ENCODE results near the gene NR4A1. TPM values are rescaled to one million over a fixed set of nuclear protein-coding genes. Genes with fewer than 3 reads are reported as not detected.

NR4A1 gene
- total RNA-seq, 2 donors from 2014 or later: 9.9 to 47.6 TPM

GRCh38 chr12:52056801-52057637 lies 5.8 kb downstream of the NR4A1 start:
- H3K27ac Mint-ChIP-seq: no peak overlapping the region

GRCh38 chr12:52057638-52058576 lies 6.7 kb downstream of the NR4A1 start:
- no peaks in the 10 kb centered on the region for H3K9me3 Mint-ChIP-seq
- H3K27me3 Mint-ChIP-seq: no peaks in the 10 kb centered on the region
- peaks cover 60% of the 10 kb centered on the region for H3K36me3 Mint-ChIP-seq (ENCODE audit: low read depth)
- H3K4me3 Mint-ChIP-seq: no peak overlapping the region
- ATAC-seq (replicated peaks): no peak
- H3K4me1 Mint-ChIP-seq: no peaks in the 10 kb centered on the region
- no peak overlapping the region for H3K27ac Mint-ChIP-seq

More at GRCh38 chr12:52056801-52057637, 5.8 kb downstream of the NR4A1 start:
- no peaks in the 10 kb centered on the region for H3K27me3 Mint-ChIP-seq
- ATAC-seq (replicated peaks): no peak
- H3K9me3 Mint-ChIP-seq: no peaks in the 10 kb centered on the region
- no peak overlapping the region for H3K4me3 Mint-ChIP-seq
- no peaks in the 10 kb centered on the region for H3K4me1 Mint-ChIP-seq
- peaks cover 69% of the 10 kb centered on the region for H3K36me3 Mint-ChIP-seq (ENCODE audit: low read depth)

GRCh38 chr12:52058631-52059361 lies 7.6 kb downstream of the NR4A1 start:
- no peaks in the 10 kb centered on the region for H3K27me3 Mint-ChIP-seq
- H3K4me1 Mint-ChIP-seq: no peaks in the 10 kb centered on the region
- H3K9me3 Mint-ChIP-seq: no peaks in the 10 kb centered on the region
- H3K4me3 Mint-ChIP-seq: no peak overlapping the region
- peaks cover 51% of the 10 kb centered on the region for H3K36me3 Mint-ChIP-seq (ENCODE audit: low read depth)
- no peak for ATAC-seq (replicated peaks)
- no peak overlapping the region for H3K27ac Mint-ChIP-seq

DNA sequence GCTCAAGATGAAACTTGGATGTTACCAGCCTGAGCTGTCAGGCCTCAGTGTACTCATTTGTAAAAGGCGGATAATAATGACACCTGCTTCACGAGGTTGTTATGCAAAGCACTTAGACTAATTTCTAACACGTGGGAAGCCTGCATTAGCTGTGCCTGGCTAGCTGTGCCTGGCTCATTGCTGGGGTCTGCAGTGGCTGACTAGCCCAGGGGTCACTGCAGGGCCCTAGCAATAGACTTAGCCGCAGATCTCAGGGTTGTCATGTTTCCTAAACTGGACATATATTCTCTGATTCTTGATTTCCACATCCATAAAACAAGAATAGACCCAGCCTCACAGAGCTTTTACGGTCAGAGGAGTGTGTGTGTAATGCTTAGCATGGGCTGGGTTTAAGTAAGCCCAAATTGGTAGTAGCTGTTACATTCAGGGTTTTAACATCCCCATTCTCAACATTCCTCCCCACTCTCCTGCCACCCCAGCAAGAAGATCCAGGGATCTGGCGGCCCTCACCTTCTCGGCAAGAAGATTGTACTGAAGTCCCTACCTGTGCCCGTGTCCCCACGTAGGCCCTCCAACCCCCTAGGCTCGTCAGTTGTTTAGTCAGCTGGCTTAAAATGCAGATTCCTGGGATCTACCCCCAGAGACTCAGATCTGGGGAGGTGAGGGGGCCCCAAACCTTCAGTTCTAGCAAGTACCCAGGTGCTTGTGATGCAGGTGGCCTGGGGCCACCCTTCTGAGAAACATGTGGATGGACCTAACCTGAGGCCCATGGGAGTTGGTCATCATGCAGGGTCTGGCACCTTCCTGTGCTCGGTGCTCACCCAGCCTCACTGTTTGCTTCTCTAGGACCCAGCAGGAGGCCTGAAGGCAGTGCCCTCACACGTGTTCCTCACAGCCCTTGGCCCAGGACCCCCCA lies 8.6 kb downstream of the NR4A1 start:
- Mint-ChIP-seq H3K27ac (no peak overlapping the region), H3K4me3 (no peak overlapping the region)

DNA sequence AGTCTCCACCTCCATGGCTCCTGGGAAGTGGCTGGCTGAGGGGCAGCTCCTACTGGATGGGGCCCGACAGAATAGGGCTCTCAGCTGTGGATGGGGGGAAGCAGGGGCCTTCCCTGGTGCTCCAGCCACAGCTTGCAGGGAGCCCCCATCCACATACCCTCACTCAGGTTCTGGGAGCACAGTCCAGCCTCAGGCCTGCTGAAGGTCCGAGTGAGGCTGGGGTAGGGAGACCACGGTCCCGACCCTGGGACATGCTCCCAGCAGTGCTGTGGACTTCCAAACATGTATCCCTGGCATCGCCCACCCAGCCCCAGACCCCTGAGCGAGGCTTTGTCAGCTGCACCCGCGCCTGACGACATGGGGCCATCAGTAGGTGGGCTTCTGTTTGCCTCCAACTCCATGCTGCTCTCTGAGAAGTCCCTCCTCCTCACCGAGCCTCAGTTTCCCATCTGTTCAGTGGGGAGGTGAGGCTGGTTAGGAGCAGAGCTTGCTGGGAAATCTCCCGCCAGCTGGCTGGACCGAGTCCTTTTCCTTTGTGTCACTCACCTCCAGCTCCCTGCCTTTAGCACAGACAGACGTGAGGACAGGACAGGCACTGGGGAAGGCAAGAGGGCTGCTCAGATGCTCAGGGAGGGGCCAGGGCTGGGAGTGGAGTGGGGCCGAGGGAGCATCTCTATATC lies 9.4 kb downstream of the NR4A1 start:
- Mint-ChIP-seq H3K36me3 (ENCODE audit: low read depth) (peaks cover 33% of the 10 kb centered on the region), H3K9me3 (no peaks in the 10 kb centered on the region), H3K27me3 (no peaks in the 10 kb centered on the region), H3K4me3 (no peak overlapping the region), H3K4me1 (peaks cover 5% of the 10 kb centered on the region), H3K27ac (no peak overlapping the region)
- no peak for ATAC-seq (replicated peaks)

More for the DNA sequence above, 8.6 kb downstream of the NR4A1 start:
- Mint-ChIP-seq H3K4me1 (no peaks in the 10 kb centered on the region), H3K36me3 (ENCODE audit: low read depth) (peaks cover 41% of the 10 kb centered on the region), H3K9me3 (no peaks in the 10 kb centered on the region), H3K27me3 (no peaks in the 10 kb centered on the region)
- ATAC-seq (replicated peaks): no peak

DNA sequence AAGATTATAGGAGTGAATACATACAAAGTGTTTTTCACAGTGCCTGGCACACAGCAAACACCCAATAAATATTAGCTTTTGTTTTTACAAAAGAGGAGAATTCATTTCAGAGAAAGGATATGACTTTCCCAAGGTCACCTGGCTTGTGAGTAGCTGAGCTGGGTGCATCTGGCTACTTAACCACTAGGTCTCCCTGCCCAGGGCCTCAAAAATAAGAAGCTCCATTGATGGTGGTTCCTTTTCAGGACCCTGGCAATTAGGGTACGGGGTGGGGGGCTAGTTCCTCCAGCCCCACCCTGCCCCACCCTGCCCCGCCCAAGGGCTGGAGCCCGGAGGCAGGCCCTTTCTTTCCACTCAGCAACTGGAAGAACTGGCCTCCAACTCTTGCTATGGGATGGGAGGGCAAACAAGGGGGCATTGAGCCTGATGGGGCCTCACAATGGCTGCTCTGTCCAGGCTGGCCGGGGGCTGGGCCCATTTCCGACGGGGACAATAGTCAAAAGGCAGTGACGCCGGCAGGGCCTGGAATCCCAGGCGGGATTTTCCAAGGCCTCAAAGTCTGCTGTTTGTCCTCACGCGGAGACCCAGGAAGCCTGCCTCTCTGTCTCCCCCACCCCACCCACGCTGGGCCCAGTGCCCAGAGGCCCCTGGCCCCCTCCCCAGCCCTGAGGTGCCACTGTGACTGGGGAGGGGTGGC lies 10.4 kb downstream of the NR4A1 start:
- no peaks in the 10 kb centered on the region for H3K27me3 Mint-ChIP-seq
- no peak overlapping the region for H3K4me3 Mint-ChIP-seq
- no peak for ATAC-seq (replicated peaks)

GRCh38 chr12:52062167-52063081 lies 11.2 kb downstream of the NR4A1 start:
- Mint-ChIP-seq H3K4me3 (no peak overlapping the region), H3K36me3 (ENCODE audit: low read depth) (peaks cover 16% of the 10 kb centered on the region), H3K27ac (no peak overlapping the region), H3K4me1 (peaks cover 15% of the 10 kb centered on the region), H3K27me3 (no peaks in the 10 kb centered on the region), H3K9me3 (no peaks in the 10 kb centered on the region)
- no peak for ATAC-seq (replicated peaks)

More for the DNA sequence above, 10.4 kb downstream of the NR4A1 start:
- Mint-ChIP-seq H3K27ac (no peak overlapping the region), H3K36me3 (ENCODE audit: low read depth) (peaks cover 24% of the 10 kb centered on the region), H3K9me3 (no peaks in the 10 kb centered on the region), H3K4me1 (peaks cover 10% of the 10 kb centered on the region)

GRCh38 chr12:52063082-52063924 lies 12.1 kb downstream of the NR4A1 start:
- Mint-ChIP-seq H3K36me3 (ENCODE audit: low read depth) (peaks cover 9% of the 10 kb centered on the region), H3K4me3 (no peak overlapping the region), H3K27me3 (no peaks in the 10 kb centered on the region), H3K9me3 (no peaks in the 10 kb centered on the region), H3K4me1 (peaks cover 15% of the 10 kb centered on the region), H3K27ac (no peak overlapping the region)
- ATAC-seq (replicated peaks): no peak

GRCh38 chr12:52063981-52064649 lies 12.9 kb downstream of the NR4A1 start:
- no peaks in the 10 kb centered on the region for H3K9me3 Mint-ChIP-seq
- H3K27ac Mint-ChIP-seq: no peak overlapping the region
- H3K36me3 Mint-ChIP-seq (ENCODE audit: low read depth): peaks cover 1% of the 10 kb centered on the region
- no peak for ATAC-seq (replicated peaks)
- no peak overlapping the region for H3K4me3 Mint-ChIP-seq
- H3K4me1 Mint-ChIP-seq: peaks cover 15% of the 10 kb centered on the region
- no peaks in the 10 kb centered on the region for H3K27me3 Mint-ChIP-seq

DNA sequence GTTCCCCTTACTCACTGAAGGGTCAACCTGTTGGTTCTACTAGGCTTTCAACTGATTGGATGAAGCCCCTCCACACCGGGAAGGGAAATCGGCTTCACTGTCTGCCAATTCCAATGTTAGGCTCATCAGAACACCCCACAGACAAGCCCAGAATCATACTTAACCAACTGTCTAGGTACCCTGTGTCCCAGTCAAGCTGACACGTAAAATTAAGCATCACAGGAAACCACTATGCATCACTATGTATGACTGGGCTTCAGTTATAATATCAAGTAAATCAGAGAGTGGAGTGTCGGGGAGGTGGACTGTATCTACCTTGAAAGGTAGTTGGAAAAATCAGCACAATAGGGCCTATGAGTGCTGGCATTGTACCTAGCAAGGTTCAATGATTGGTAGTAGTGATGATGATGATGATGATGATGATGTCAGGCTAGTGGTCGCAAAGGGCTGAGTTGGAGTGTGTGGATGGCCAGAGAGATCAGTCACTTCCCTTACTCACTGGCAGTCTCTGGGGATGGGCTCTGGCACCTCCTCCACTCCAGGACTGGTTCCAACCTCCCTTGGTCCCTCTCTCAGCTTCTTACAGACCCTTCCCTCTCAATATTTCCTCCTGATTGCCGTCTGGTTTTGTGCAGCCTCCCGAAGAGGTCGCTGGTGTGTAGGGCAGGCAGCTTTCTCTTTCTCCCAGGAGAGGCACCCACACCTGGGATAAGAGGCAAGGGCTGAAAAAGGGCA lies 15.3 kb downstream of the NR4A1 start:
- H3K27ac Mint-ChIP-seq: peak overlapping the region; percentile 1
- peaks cover 26% of the 10 kb centered on the region for H3K4me1 Mint-ChIP-seq
- H3K27me3 Mint-ChIP-seq: no peaks in the 10 kb centered on the region
- H3K9me3 Mint-ChIP-seq: no peaks in the 10 kb centered on the region
- peak; percentile 45 for ATAC-seq (replicated peaks)
- H3K4me3 Mint-ChIP-seq: peak overlapping the region; percentile 6
- H3K36me3 Mint-ChIP-seq (ENCODE audit: low read depth): peaks cover 18% of the 10 kb centered on the region
